OCI-LY3 (cell line): Measurements from ENCODE around the gene ZNF10.

Source experiments
- H2AFZ ChIP-seq: fragments of 200-600, 300-600 bp; shearing (Covaris generic); 2 replicates; pipeline ENCODE4 v1.6.0; 2014; ENCODE audit warnings: antibody characterized with exemption, low read depth, low read length
- H3K27ac ChIP-seq: fragments of 200-600, 300-600 bp; sonication (generic); 2 replicates; pipeline ENCODE4 v1.5.1; 2014; ENCODE audit warnings: mild to moderate bottlenecking, low read length, moderate library complexity, mixed read lengths
- H3K27me3 ChIP-seq: fragments of 200-600, 300-600 bp; sonication (generic); 2 replicates; pipeline ENCODE4 v1.6.1; 2014; ENCODE audit warnings: low read depth, low read length, mixed read lengths
- H3K36me3 ChIP-seq: fragments of 200-600, 300-600 bp; sonication (generic); replicated peaks from 2 replicates; pipeline ENCODE3; 2014; ENCODE audit warnings: low read depth, low read length, mixed read lengths
- H3K4me1 ChIP-seq: fragments of 300-600, 200-600 bp; sonication (generic); 2 replicates; pipeline ENCODE4 v1.6.1; 2014; ENCODE audit warnings: low read length, mixed read lengths
- H3K4me2 ChIP-seq: fragments of 200-600, 300-600 bp; sonication (generic); 2 replicates; pipeline ENCODE4 v1.6.1; 2014; ENCODE audit warnings: low read length, mixed read lengths
- H3K4me3 ChIP-seq: fragments of 300-600, 200-600 bp; sonication (generic); 2 replicates; pipeline ENCODE4 v1.5.1; 2014; ENCODE audit warnings: antibody characterized with exemption, mild to moderate bottlenecking, low read length, moderate library complexity
- H3K79me2 ChIP-seq: fragments of 300-600, 200-600 bp; shearing (Covaris generic); 2 replicates; pipeline ENCODE4 v1.6.1; 2014; ENCODE audit warnings: mild to moderate bottlenecking, low read length, mixed read lengths
- H3K9ac ChIP-seq: fragments of 300-600, 200-600 bp; shearing (Covaris generic); 2 replicates; pipeline ENCODE4 v1.6.0; 2014; ENCODE audit warnings: mild to moderate bottlenecking, low read length, moderate library complexity
- H3K9me3 ChIP-seq: fragments of 200-600, 300-600 bp; shearing (Covaris generic); 2 replicates; pipeline ENCODE4 v1.6.1; 2014; ENCODE audit warnings: low read length, mixed read lengths; ENCODE audit not compliant: insufficient read depth
- H4K20me1 ChIP-seq: fragments of 200-600, 300-600 bp; sonication (generic); 2 replicates; pipeline ENCODE4 v1.6.1; 2016; ENCODE audit warnings: low read length, mixed read lengths; ENCODE audit not compliant: insufficient read depth
- CTCF ChIP-seq: fragments of 200-600, 300-600 bp; sonication (generic); IDR thresholded peaks from 2 replicates; pipeline ENCODE4 v1.5.1; 2014; ENCODE audit warnings: antibody characterized with exemption, low read length, low read depth
- EZH2phosphoT487 ChIP-seq: fragments of 200-600 bp; shearing (Covaris generic); IDR thresholded peaks from 2 replicates; pipeline ENCODE4 v1.6.1; 2018; ENCODE audit warnings: antibody characterized with exemption, mixed run types, low read depth

The ZNF10 gene

GRCh38 chr12:133124674-133125073 lies 5.8 kb upstream of the ZNF10 start:
- no peaks in the 10 kb centered on the region for H4K20me1 ChIP-seq
- no peak overlapping the region for H2AFZ ChIP-seq
- H3K4me3 ChIP-seq, result no peak overlapping the region
- H3K27me3 ChIP-seq, result no peaks in the 10 kb centered on the region
- no peak overlapping the region for H3K4me2 ChIP-seq
- no peak overlapping the region for H3K27ac ChIP-seq
- no peak for TF ChIP-seq EZH2phosphoT487
- no peak for TF ChIP-seq CTCF
- H3K36me3 ChIP-seq, result peaks cover 90% of the 10 kb centered on the region
- H3K79me2 ChIP-seq, result peaks cover 22% of the 10 kb centered on the region
- H3K4me1 ChIP-seq, result no peaks in the 10 kb centered on the region
- no peak overlapping the region for H3K9ac ChIP-seq
- peaks cover 72% of the 10 kb centered on the region for H3K9me3 ChIP-seq

GRCh38 chr12:133129368-133130037 lies 924 bp upstream of the ZNF10 start:
- H2AFZ ChIP-seq, result peak overlapping the region; percentile 91
- H4K20me1 ChIP-seq, result no peaks in the 10 kb centered on the region
- peak overlapping the region; percentile 86 for H3K4me3 ChIP-seq
- H3K27ac ChIP-seq, result peak overlapping the region; percentile 76
- peaks cover 73% of the 10 kb centered on the region for H3K36me3 ChIP-seq
- peak overlapping the region; percentile 77 for H3K4me2 ChIP-seq
- H3K4me1 ChIP-seq, result no peaks in the 10 kb centered on the region
- H3K79me2 ChIP-seq, result peaks cover 23% of the 10 kb centered on the region
- peak overlapping the region; percentile 76 for H3K9ac ChIP-seq
- H3K9me3 ChIP-seq, result peaks cover 45% of the 10 kb centered on the region; the same call in 1 of the 2 replicates
- H3K27me3 ChIP-seq, result no peaks in the 10 kb centered on the region
- TF ChIP-seq CTCF (no peak), EZH2phosphoT487 (no peak)

- H3K27ac ChIP-seq, result peak overlapping the region; percentile 76
- peaks cover 73% of the 10 kb centered on the region for H3K36me3 ChIP-seq
These were observed 341 bp downstream of the ZNF10 start for GRCh38 chr12:133130808-133131128.

GRCh38 chr12:133135747-133136146 lies 5.3 kb downstream of the ZNF10 start:
- Histone ChIP-seq H3K4me3 (no peak overlapping the region), H3K36me3 (peaks cover 85% of the 10 kb centered on the region), H3K9ac (no peak overlapping the region), H3K27me3 (no peaks in the 10 kb centered on the region), H4K20me1 (no peaks in the 10 kb centered on the region), H3K27ac (no peak overlapping the region), H3K9me3 (peaks cover 48% of the 10 kb centered on the region; the same call in 1 of the 2 replicates), H3K4me1 (no peaks in the 10 kb centered on the region), H2AFZ (no peak overlapping the region), H3K4me2 (no peak overlapping the region), H3K79me2 (no peaks in the 10 kb centered on the region)
- TF ChIP-seq CTCF (no peak), EZH2phosphoT487 (no peak)

More at GRCh38 chr12:133130808-133131128, 341 bp downstream of the ZNF10 start:
- Histone ChIP-seq H4K20me1 (no peaks in the 10 kb centered on the region), H3K27me3 (no peaks in the 10 kb centered on the region), H3K79me2 (peaks cover 16% of the 10 kb centered on the region), H3K9ac (peak overlapping the region; percentile 76; the same call in 1 of the 2 replicates), H3K4me1 (no peaks in the 10 kb centered on the region), H3K4me2 (peak overlapping the region; percentile 60), H3K4me3 (peak overlapping the region; percentile 86), H3K9me3 (peaks cover 34% of the 10 kb centered on the region; the same call in 1 of the 2 replicates), H2AFZ (peak overlapping the region; percentile 76)
- TF ChIP-seq CTCF (no peak), EZH2phosphoT487 (no peak)
